Peyer's patch (tissue), 4 donors: Measurements from ENCODE around the gene ANAPC16.
A peak's percentile ranks its signal among the peaks of the same experiment; 100 is the strongest.

ENCODE experiments used
- CTCF ChIP-seq, 6 experiments: fragments of 450-650 bp in 4 of 6; fragments of 200-600 bp in 2 of 6; sonication (generic) in 1 of 6; IDR thresholded peaks; one replicate each; pipeline ENCODE4 v1.5.1; 2017 to 2019; ENCODE audit warnings: antibody characterized with exemption in 6 of 6, mild to moderate bottlenecking in 3 of 6, moderate library complexity in 1 of 6
- POLR2A ChIP-seq, 2 donors: fragments of 450-650 bp; IDR thresholded peaks; one replicate each; pipeline ENCODE4 v1.5.1; 2017; ENCODE audit warnings: antibody characterized with exemption in 2 of 2, mild to moderate bottlenecking in 2 of 2, moderate library complexity in 2 of 2

DNA sequence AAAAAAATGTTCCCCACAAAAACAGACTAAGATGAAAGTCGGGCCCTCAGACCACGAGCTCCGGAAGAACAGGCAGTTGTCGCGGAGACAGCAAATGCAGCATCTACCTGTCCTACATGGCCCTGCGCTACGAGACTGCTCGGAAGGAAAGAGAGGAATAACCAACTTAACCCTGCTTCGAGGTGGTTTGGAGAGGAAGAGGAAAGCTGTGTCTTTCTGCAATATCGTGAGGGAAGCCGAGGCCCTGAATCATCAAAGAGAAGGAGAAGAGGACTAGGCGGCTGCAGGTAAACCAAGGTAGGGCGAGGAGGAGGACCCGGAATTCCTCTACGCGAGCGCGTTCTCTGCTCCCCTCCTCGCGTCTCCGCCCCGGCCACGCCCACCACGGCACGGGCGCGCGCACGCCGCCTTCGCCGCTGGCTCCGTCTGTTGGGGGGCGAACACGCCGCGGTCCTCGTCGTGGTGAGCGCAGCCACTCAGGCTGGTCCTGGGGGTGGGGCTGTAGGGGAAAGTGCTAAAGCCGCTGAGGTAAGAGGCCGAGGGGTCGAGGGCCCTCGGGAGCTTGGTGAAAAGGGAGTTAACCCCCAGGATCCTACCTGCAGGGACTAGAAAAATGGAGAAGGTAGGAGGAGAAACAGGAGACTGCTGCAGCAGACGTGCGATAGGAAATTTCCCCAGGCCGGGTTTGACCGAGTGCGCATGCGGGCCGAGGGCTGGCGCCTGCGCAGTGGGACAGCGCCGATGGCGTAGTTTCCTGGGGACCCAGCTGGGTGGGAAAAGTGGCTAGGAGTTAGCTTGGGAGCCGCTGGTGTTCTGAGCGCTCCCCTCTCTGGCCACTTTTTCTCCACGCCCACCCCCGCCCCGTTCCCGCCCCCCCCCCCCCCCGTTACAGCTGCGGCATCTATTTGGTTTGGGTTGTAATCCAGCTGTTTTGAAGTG is at the start of gene ANAPC16, which contains the start of gene ASCC1:
- peak; percentile 94 to 96 for TF ChIP-seq POLR2A (IDR thresholded peaks at IDR 0.05)
- TF ChIP-seq CTCF (IDR thresholded peaks at IDR 0.05), result peak in 2 of 6 experiments; percentile 3 to 13
